Activated naive CD4-positive, alpha-beta T cell (primary cell): ENCODE data around the gene OR6C2.
"Not testable (repeated sequence)": the region's sequence is repeated elsewhere in the genome, so short reads cannot be mapped to it uniquely, and the experiment has no call there.

Source experiments
- DNase-seq, 4 experiments: peaks; one replicate each; lab custom pipeline; 2025; lab: John Stamatoyannopoulos, UW

The OR6C2 gene

DNA sequence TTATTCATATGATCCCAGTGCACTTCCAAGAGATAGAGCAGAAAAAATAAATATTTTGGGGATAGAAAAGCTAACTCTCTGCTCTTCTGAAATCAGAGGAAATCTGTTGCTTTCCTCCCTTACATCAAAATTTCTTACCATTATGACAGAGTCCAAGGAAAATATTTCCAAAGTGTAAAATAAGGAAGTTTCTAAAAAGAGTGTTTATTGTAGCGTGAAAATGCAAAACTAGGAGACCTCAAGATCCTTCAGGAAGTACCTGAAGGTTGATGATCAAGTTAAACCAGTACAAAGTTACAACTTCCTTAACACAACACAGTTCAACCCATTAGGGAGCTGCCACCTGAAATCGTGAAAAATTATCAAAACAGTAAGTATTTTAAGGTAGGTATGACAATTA is at the start of gene OR6C2:
Gene OR6C2, plus strand, starts transcription at position 301 of the 400 bp plus-strand sequence. CDS start 8,138 bp downstream, outside the sequence.
- no peak for DNase-seq

DNA sequence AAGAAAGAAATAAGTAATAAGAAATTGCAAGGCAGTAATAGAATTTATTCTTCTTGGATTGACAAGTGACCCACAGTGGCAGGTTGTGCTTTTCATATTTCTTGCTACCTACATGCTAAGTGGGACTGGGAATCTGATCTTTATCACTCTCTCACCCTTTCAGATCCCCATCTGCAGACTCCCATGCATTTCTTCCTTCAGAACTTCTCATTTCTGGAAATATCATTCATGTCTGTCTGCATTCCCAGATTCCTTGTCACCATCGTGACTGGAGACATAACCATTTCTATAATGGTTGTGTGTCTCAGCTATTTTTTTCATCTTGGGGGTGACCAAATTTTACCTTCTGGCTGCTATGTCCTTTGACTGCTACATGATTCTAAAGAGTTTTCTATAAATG is 47.5 kb upstream of the OR6C2 start:
- no peak for DNase-seq

DNA sequence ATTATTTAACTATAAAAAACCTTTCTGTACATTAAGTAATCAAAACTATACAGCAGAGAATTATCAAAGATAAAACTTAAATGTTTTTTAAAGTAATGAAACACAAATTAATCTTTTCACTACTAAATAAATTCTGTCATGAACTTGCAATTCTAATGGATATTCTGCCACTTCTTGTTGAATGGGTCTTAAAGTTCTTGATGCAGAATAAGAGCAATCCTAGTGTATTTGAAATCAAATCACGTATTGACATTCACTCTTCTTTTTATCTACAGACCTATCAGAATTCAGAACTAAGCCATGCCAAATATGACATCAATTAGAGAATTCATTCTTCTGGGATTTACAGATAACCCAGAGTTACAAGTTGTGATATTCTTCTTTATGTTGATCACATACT is 43.6 kb upstream of the OR6C2 start, which contains the start of gene OR6C65:
Gene OR6C65, plus strand, starts transcription at position 301 of the 400 bp plus-strand sequence. Its CDS starts 0 bp downstream, at position 301.
- no peak for DNase-seq

DNA sequence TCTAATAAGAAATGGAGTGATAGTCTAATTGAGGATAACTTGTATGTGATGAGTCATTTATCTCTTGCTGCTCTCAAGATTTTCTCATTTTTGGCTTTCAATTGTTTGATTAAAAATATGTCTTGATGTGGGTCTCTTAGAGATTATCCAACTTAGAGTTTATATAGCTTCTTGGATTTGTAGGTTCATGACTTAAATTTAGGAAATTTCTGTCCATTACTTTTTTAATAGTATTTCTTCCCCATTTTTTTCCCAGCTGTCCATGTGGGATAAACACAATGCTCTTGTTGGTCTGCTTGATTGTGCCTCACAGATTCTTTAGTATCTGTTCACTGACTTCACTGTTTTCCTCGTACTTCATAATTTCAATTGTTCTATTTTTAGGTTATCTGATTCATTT is 36.0 kb upstream of the OR6C2 start:
- DNase-seq: no peak

DNA sequence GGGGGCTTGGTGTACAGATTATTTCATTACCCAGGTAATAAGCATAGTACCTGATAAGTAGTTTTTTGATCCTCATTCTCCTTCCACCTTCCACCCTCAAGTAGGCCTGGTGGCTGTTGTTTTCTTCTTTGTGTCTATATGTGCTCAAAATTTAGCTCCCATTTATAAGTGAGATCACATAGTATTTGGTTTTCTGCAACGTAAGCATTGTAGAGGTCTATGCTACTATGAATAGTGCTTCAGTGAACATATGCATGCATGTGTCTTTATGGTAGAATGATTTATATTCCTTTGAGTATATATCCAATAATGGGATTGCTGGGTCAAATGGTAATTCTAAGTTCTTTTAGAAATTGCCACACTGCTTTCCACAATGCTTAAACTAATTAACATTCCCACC is 34.7 kb upstream of the OR6C2 start:
- DNase-seq: not testable (repeated sequence)

DNA sequence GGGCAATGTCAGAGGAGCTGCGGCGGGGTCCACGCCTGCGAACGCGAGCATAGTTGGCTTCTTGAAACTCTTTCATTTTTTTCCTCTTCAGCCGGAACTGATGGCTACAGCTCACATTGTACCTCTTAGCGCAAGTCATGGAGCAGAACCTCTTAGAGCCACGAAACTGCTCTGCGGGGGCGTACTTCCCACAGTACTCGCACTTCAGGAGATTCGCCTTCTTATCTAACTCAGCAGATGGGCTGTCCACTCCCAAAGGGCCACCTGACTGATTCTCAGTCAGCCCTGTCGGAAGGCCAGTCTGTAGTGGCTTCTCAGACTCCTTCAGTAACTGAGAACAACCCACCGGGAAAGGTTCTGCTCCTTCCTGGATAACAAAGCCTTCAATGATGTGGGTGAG is 31.7 kb upstream of the OR6C2 start:
- DNase-seq: not testable (repeated sequence)

DNA sequence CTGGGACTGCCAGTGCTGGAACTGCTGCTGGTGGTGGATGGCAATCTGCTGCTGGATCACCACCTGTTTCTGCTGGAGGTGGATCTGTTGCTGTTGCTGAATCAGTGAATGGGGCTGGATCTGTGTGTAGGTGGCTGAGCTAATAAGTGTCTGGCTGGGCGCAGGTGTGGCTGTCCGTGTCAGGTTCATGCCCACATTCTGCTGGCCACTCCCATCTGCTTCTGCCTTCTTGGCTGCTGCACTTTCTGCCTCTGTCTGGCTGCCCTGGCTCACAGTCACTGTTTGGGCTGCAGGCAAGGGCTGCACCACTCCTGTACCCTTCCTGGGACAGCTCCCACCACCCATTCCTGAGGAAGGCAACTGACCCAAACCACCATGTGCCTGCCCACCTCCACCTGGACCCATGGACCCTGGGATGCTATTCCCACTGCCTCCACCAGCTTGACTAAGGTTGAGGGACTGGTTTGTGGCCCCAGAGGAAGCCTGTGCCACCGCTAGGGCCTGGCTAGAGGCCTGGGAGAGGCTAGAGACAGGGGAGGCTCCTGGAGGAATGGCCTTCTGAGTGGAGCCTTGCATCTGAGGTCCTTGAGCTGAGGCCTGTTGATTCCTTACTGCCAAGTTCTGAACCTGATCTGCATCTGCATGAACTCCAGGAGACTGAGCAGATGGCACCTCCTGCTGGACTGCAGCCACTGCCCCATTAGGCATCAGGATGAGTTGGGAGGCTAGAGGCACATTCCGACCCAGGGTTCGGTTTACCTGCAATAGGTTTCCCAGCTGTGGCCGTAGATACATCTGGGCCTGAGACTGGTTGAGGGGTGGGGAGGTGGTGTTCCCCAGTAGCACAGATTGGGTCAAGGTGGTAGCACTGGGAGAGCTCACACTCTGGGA is 30.1 kb upstream of the OR6C2 start:
- DNase-seq: not testable (repeated sequence)

DNA sequence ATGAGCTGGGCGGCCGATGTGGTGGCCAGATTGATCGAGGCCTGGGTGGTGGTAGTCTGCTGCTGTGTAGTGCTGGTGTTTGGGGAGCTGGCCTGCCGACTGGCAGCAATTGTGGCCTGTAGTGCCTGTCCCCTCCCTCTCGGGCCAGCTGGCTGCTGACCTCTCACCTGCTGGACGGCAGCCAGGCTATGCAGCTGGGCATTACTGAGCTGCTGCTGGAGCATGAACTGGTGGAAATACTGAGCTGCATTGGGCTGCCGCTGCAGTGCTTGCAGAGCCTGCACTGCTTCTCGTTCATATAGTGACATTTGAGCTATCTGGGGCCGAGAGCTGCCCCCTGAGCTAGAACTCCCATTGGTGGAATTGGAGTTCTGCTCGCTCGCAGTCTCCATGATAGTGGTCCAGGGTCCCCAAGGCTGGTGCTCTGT is 29.5 kb upstream of the OR6C2 start:
- not testable (repeated sequence) for DNase-seq

DNA sequence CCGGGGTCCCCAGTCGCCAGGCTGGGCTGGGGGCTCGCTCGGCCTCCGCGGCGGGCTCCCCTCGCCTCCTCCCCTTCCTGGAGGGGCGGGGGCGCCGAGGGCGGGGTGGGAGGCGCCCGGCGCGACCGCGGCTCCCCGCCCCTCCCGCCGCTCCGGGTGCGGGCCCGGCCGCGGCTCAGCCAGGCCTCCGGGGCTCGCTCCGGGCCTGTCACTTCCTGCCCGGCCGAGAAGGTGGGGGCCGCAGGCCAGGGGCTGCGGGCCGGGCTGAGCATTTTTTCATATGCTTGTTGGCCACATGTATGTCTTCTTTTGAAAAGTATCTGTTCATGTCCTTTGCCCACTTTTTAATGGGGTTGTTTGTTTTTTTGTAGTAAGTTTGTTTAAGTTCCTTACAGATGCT is 29.0 kb upstream of the OR6C2 start:
- not testable (repeated sequence) for DNase-seq

DNA sequence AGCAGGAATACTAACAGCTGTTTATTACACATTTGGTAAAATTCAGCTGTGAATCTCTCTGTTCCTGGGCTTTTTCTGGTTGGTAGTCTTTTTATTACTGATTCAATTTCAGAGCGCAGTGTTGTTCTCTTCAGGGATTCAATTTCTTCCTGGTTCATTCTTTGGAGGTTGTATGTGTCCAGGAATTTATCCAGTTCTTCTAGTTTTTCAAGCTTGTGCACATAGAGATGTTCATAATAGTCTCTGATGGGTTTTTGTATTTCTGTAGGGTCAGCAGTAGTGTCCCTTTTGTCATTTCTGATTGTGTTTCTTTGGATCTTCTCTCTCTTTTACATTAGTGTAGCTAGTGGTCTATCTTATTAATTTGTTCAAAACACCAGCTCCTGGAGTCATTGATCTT is 26.9 kb upstream of the OR6C2 start:
- DNase-seq: no peak

DNA sequence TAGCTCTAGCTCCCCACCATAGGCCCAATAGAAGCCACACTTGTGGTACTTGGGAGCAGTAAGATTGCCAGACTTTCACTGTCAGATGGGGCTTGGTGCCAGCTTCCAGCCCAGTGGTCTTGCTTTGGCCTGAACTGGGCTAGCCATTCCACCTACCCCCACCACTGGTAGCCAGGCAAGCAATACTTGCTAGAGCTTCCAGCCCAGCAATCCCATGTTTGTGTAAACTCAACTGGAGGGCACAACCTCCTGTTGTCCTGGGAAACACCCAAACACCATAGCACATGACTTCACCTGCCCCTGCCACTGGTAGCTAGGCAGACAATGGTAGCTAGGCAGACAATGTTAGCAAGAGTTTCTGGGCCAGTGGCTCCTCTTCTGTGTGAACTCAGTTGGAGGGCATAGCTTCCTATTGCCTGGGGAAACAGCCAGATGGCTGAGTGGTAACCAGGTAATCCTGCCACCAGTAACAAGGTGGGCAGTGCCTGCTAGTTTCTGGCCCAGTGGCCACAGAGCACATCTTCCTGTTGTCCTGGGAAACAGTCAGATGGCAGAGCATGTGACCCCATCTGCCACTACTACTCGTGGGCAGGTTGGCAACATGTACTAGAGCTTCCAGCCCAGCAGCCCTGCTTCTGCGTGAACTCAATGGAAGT is 23.4 kb upstream of the OR6C2 start:
- no peak for DNase-seq

DNA sequence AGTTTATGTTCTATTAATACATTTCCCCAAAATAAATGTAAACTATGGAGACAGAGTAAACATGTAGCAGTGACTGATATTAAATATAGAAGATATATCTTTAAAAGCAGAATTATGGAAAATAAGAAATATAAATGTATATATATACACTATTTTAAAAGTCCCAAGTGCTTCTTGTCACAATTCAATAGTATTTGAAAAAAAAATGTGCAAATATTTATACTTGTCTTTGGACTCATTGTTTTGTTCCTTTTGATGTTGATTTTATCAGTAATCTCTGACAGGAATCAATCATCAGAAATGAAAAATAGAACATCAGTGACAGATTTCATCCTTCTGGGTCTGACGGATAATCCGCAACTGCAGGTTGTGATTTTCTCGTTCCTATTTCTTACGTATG is 17.9 kb upstream of the OR6C2 start, which contains the start of gene OR6C76:
Gene OR6C76, plus strand, starts transcription at position 301 of the 400 bp plus-strand sequence. Its CDS starts 0 bp downstream, at position 301.
- no peak for DNase-seq

DNA sequence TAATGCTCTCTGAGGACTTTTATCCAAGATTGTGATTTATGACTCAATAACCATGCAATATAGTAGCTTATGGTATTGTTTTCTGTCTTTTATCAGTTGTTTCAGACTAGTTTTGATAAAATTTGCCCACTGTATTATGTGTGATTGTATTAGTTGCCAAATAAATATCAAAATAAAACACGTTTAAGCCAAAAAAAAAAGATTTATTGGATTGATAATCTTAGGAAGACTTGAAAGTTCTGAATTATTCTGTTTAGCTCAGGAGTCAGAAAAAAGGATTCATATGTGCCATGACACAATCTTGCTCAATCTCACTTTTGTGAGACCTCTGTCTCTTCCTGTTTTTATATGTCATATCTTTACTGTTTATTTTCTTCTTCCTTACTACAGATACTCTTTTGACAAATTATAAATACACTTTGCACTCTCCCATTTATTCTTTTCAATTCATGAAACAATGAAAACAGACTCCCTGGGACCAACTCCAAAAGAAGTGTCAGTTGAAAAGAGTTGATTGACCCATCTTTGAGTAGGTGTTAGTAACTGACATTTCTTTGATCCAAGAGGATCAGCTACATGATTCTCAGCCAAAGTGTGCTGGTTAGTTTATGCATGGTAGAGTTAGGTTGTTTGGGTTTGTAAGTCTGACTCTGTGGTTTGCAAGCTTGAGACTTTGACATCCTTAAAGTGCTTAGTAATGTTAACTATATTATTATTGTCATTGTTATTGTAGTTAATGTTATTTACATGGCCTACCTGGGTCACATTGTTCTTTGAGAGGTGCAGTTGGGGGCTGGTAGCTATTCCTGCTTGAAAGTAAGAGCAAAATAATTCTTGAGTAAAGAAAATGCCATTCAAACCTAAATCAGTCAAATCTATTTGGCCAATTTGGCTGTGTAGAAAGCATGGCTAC is 15.3 kb upstream of the OR6C2 start:
- no peak for DNase-seq

DNA sequence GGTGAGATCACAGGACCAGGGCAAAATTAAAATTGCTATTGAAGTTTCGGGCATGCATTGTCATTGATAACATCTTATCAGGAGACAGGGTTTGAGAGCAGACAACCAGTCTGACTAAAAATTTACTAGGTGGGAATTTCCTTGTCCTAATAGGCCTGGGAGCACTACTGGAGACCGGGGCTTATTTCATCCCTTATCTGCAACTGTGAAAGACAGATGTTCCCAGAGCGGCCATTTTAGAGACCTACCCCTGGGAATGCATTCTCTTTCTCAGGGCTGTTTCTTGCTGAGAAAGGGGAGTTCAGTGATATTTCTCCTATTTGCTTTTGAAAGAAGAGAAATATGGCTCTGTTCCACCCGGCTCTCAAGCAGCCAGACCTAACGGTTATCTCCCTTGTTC is 2.6 kb upstream of the OR6C2 start:
- DNase-seq: not testable (repeated sequence)

DNA sequence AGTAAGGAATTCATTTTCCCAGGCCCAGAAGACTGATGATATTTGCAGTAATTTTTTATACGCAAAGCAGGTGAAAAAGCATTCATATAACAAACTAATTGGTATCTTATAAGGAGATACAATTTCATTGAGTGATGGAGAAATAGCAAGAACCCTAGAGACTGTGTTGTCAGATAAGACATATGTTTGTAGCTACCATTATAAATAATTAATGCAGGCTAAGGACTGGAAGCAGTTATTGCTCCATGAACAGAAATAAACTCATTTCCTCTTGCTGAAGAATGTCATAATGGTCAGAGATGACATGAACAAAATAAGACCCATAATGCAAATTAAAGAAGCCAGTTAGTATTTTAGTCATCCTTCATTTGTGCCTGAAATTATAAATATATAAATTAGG is 1.5 kb downstream of the OR6C2 start:
- DNase-seq: no peak

DNA sequence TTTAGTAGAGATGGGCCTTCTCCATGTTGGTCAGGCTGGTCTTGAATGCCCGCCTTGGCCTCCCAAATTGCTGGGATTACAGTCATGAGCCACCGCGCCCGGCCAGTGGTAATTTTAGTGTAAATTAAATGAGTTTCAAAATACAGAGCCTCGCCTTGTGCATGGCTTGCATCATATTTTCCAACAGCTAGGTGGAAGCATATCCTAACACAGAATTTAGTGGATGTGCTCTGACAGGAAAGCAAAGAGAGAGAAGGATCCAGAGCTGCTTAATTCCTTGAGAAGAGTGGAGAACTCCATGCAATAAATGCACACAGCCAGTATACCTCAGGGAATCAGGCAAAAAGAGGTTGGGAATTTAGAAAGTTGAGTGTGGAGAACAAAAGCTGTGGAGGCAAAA is 2.5 kb downstream of the OR6C2 start:
- DNase-seq: no peak

DNA sequence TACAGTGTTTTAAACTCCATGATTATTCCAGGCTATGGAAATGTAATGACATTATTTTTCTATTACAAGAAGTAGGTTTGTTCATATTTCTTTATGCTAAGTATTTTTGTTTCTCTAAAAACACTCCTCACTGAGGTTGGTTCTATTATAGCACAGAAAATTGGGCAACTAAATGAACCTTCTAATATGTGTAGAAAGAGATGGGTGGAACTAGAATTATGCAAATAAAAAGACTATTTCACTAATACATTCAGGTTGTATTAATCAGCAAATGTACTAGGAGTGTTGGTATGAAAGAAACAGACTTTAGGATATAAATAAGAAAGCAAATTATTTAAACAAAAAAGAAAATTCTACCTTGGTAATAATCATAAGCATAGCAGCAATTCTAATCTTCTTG is 4.9 kb downstream of the OR6C2 start:
- no peak for DNase-seq

DNA sequence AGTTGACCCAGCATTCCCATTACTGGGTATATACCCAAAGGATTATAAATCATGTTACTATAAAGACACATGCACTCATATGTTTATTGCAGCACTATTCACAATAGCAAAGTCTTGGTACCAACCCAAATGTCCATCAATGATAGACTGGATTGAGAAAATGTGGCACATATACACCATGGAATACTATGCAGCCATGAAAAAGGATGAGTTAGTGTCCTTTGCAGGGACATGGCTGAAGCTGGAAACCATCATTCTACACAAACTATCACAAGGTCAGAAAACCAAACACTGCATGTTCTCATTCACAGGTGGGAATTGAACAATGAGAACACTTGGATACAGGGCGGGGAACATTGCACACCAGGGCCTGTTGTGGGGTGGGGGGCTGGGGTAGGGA is 21.1 kb downstream of the OR6C2 start:
- DNase-seq: not testable (repeated sequence)

DNA sequence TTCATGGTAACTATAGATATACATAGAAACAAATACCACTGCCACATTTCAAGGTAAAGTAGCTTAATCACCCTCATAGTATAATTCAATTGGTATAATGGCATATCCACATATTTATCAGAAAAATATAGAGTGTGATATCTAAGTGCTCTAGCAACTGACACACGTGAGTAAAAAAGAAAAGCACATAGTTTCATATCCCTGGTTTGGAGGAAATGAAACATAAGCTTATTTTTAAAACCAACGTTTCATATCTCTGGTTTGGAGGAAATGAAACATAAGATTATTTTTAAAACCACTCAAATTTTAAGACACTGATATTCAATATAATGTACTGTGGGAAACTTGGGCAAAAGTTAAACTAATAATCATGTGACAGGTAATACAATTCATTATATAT is 24.0 kb downstream of the OR6C2 start:
- DNase-seq: no peak

DNA sequence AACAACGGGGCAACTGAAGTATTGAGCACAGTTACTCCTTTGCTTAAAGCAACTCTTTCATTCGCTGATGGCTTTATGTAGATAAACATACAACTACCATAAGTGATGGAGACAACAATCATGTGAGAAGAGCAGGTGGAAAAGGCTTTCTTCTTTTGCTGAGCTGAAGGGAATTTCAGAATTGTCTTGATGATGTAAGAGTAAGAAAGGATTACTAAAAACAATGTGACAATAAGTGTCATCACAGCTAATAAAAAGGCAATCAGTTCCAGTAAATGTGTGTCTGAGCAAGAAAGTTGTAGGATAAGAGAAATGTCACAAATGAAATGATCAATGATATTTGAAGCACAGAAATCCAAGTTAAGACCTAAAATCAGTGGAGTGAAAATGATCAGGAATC is 25.4 kb downstream of the OR6C2 start:
- DNase-seq: no peak

DNA sequence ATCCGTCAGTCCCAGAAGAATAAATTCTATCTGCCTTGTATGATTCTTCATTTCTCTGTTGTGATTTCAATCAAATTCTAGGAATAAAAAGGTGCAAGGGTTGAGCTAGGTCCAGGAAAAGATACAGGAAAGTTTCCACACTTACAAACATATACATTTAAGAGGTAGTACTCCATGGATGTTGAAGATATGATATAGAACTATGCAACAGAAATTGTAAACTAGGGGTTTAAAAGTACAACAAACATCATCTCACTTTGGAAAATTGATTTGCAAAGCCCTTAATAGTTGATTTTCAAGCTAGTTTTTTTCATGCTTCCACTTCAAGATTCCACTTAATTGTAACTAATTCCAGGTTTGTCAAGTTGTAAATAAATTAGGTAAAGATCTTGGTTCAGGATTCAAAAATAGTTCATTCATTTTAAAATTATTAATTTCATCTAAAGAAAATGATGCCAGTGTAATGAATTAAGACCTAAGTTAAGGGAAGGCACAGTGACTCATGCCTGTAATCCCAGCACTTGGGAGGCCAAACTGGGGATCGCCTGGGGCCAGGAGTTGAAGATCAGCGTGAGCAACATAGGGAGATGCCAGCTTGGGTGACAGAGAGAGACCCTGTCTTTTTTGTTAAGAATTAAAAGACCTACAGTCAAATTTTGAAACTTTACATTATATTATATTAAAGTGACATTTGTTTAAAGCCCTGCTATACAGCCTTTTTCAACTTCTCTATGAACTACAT is 26.4 kb downstream of the OR6C2 start, which contains the start of gene OR6C70:
Gene OR6C70, minus strand, starts transcription at position 51 of the 742 bp plus-strand sequence. Its CDS starts 0 bp downstream, at position 51.
- no peak for DNase-seq
